ENCODE results near the gene SENP1.

The SENP1 gene

GRCh38 chr12:48015954-48016353, 89.9 kb downstream of the SENP1 start:
- DNase-seq, result no peak

DNA sequence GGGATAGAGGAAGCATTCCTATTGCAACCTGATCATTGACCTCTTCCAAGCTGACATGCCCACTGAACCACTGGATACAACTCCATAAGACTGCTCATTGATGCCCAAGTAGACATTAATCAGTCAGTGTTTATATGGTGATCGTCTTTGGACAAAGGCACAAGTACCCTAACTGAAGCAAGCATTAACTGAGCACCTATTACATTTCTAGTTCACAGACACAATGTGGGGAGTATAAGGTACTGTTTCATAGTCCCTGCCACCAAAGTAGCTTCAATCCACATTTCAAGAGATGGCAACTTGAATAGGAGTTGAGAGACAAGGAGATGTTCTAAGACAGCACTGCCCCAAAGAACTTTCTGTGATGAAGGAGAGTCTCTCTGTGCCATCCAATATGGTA, 90.8 kb downstream of the SENP1 start:
- no peak for DNase-seq

DNA sequence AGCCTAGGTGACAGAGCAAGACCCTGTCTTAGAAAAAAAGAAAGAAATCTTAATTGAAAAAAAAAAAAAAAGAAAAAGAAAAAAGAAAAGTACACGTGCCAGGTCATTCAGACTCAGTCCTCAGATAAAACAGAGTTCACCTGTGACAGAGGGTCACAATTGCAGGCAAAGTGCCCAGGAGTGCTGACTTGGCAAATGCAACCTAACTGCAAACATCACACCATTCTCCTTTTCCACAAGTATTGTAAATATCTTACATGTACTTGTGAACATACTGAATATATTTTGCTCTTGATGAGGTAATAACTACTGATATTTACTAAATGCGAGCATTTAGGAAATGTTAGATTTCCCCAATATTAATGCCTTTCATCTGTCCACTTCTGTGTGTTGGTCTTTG, 92.6 kb downstream of the SENP1 start:
- DNase-seq, result no peak

GRCh38 chr12:48012070-48012469, 93.8 kb downstream of the SENP1 start:
- DNase-seq, result no peak

GRCh38 chr12:48010366-48010970, 95.4 kb downstream of the SENP1 start:
- DNase-seq, result no peak

GRCh38 chr12:48009471-48009870, 96.4 kb downstream of the SENP1 start:
- no peak for DNase-seq

- no peak for DNase-seq
Measured at GRCh38 chr12:48008950-48009349, 96.9 kb downstream of the SENP1 start.

DNA sequence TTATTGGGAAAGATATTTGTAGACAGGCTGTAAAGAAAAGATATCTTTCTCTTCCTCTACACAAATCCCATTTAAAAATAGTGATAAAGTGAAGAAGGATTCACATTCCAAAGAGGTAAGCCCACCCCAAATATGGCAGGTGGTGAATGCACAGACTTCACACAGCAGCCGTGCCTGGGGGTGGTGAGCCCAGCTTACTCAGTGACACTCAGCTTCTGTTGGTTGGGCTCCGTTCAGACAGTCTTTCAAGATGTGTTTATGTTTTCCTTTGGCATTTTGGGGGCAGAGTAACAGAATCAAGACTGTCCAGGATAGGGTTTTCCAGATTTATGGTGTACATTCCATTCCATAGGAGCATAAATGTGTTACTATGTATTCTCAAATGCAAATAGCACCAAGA, 97.5 kb downstream of the SENP1 start:
- no peak for DNase-seq

- no peak for DNase-seq
Measured at GRCh38 chr12:48007206-48007605, 98.7 kb downstream of the SENP1 start.

DNA sequence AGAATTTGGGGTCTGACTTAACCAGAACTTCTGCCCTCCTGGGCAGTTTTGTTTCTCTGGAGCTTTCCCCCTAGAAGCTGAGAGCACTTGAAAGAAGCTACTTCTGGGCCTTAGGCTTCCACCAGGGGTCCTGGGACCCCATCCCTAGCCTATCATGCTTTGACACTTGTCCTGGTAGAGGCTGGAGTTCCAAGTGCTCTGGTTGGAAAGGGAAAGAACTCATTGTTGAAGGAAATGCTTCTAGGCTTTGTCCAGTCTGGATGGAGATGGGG, 100.2 kb downstream of the SENP1 start:
- no peak for DNase-seq

DNA sequence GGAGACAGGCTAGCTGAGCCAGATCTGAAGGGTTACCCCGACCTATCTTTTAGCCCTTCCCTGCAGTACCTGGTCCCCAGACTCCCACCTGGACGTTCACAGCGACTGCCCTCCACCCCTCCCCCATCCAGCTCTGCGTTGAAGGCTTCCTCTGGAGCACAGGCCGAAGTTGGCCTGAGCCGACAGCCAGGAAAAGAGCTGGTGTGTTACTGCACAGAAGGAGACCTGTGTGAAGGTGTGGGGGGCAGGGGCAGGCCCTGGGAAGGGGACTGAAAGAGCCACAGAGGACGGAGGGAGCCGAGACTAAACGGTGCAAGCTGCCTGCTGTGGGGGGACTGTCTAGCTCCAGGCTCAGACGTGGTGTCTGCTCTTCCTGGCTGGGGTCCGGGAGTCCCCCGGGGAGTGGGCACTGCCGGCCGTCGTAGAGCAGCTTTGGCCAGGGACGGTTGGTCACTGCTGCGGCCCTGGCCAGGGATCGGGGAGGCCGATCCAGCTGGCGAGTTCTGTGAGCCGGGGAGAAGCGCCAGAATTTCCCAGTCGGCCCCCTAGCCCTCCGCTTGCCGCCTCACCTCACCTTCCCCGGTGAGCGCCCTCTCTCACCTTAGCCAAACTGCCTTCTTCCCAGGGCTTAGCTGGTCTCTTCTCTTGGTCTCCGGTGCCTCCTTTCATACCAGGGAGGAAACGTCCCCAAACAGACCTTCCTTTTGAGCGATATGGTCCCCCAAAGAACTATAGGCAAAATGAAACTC, 100.7 kb downstream of the SENP1 start:
- DNase-seq, result no peak

DNA sequence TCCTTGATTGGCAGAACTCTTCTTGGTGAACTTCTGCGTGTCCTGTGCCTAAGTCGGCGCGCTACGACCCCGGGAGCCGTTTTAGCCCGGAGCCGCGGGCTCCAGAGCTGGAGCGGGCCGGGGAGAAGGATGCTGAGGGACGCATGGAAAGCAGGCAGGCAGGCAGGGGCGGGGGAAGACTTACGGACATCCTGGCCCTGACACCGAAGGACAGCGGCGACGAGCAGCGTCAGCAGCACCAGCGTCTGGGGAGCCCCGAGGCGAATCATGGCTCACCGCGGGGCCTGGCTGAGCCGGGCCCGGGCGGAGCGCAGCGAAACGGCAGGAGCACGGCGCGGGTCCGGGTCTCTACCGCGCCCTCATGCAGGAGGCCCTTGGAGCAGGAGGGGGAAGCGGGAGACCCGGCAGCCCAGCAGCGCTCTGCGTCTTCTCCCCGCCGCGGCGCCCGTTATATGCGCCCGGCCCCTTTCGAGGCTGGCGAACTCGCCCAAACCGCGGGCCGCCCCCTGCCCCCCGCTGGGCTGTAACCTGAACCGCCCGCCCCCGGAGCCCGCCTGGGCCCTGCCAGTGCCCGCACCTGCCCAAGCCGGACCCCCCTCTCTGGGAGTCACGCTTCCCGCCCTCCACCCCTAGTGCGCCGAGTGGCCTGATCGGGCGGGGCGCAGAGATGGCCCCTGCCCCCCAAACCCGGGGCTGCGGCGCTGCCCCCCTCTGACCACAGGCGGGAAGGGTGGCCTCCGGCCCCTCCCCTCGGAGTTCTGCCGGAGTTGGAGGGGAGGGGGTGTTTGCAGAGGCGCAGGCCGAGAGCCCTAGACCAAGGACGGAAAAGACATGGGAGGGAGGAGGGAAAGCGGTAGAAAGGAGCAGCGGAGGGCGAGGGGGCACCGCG, 101.6 kb downstream of the SENP1 start, which contains the start of gene COL2A1:
Gene COL2A1, minus strand, starts transcription at position 424 of the 889 bp plus-strand sequence. Its CDS starts 155 bp downstream, at position 269.
- DNase-seq, result no peak

GRCh38 chr12:48003226-48004052, 102.4 kb downstream of the SENP1 start:
- DNase-seq, result no peak

DNA sequence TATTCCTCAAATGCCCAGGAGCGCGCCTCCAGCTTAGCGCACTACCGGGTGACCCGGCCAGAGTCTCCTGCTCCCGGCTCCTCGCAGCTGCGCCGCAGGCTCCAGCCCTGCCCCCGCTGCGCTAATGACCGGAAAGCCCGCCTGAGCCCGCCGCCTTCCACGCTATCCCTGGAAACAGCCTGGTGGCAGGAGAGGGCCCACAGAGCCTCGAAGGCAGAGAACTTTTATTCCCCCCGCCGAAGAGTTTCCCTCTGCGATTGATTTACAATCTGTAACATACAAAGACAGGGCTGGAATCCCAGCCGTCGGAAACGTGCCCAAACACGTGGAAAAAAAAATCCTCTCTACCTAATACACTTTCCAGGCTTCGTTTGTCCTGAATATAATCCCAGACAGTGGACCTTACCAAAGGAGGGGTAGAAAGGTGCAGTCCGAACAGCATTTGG, 103.1 kb downstream of the SENP1 start:
- DNase-seq, result no peak

DNA sequence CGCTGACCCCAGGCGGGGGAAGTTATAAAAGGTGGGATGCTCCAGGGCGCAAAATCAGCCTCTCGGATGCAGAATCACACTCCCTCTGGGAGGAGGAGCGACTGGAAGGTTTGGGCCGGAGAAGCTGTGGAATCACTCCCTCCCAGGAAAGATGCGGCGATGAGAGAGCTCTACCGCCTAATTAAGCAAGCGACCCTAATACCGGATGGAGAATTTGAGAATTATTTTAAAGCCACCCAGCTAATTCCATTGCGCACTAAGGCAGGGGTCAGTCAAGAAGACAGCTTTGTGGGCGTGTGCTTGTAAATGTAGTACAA, 103.5 kb downstream of the SENP1 start:
- DNase-seq, result no peak

DNA sequence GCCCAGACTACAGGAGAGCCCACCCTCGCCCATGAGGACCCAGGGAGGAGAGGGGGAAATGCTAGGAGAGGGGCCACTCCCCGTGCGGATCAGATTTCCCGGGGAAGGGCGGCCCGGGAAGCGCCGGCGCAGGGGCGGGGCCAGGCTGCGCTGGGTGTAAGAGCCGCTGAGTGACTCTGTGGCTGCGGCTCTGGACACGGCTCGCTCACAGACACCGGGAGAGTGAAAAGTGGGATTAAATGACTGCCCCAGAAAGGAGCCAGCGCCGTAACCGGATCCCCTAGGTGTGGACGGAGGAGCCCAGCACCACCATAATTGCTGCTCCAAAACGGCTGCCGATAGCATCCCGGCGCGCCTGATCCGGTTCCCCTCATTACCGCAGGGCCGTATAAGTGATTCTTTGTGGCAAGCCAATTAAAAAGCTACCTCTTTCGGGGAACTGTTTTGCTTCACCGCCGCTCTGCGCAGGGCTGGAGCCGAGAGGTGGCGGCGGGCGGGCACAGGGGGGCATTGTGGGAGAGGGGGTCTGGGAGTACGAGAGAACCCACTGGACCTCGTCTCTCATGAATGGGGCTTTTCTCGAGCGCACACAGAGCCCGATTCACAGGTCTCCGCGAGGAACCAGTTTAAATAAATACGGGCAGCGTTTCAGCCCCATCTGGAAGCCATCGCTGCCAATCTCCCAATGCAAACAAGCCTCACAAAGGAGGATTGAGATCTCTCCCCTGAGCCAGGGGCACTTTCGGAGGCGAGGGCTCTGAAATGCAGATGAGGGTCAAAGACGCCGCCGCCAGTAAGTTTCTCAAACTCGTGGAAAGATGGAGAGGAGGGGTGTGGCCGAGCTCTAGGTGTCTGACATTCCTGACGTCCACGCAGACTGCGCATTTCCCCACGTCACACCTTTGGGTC, 104.1 kb downstream of the SENP1 start:
- no peak for DNase-seq

GRCh38 chr12:48000878-48001504, 104.9 kb downstream of the SENP1 start:
- DNase-seq, result peak; percentile 13

- no peak for DNase-seq
Measured at GRCh38 chr12:47999816-48000215, 106.1 kb downstream of the SENP1 start.

DNA sequence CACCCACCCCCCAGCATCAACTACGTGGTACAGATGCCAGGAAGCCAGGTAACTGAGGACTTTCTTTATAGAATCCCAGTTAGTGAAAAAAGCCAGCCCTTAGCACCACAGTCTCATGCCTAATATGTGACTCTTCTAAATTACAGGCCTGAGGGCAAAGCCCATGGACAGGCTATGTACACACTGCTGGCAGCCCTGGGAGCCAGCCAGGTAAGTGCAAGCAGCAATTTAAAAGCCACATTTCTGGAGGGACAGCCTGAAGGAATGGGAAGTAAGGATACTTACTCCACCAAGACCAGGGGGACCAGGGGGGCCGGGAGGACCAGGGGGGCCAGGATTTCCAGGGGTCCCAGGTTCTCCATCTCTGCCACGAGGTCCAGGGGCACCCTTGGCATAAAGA, 108.6 kb downstream of the SENP1 start:
- DNase-seq, result no peak

DNA sequence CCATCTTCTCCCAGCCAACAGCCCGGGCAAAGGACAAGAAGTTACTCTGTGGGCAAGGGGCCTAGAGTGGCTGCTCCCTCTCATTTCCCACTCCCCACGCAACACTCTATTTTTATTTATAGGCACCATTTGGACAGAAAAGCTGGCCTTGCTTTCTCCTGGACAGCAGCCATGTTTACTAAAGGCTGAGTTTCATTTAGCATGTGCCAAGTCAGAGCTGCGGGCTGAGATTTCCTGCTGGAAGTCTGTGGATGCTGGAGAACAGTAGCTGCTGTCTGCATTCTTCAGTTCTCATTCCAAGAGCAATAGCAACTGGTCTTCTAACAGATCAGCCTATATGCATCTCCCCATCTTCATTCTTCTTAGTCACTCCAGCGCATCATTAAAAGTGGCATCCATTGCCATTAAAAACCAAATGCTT, 109.9 kb downstream of the SENP1 start:
- DNase-seq, result no peak

DNA sequence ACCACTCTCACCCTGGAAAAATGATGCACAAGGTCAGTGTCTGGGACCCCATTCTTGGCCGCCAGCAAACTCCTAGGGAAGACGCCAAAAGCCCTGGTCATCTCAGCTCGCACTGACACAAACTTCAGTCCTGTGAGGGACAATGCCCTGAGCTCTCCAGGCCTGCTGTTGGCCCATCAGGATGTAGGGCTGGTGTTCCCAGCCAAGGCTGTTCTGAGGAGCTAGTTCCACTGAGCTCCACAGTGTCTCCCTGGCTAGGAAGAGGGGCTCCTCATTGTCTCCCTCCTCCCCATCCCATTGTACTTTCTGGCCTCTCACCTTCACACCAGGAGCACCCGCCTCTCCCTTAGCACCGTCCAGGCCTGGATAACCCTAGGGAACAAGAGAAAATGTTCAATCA, 112.4 kb downstream of the SENP1 start:
- DNase-seq, result no peak

Measured in kidney glomerular epithelial cell (primary cell).